Lung microvascular endothelial cell (primary cell): ENCODE measurements around the gene ACER1. TPM values are rescaled to one million over a fixed set of nuclear protein-coding genes. Genes with fewer than 3 reads are reported as not detected.
"Not testable (repeated sequence)": the region's sequence is repeated elsewhere in the genome, so short reads cannot be mapped to it uniquely, and the experiment has no call there.

ENCODE experiments used
- DNase-seq, 2 donors: peaks; one replicate each; pipeline versions ENCODE4 v3.0.0 to v3.0.0-alpha.2; 2010; ENCODE audit warnings: low read depth in 2 of 2
- total RNA-seq: library from RNA; depleted of rRNA; stranded (reverse); fragments of >200 nt; gene quantifications from 2 replicates; pipeline ENCODE4 v1.2.1, GENCODE V29; 2014

ACER1 gene
- total RNA-seq: not detected in 2 replicates

GRCh38 chr19:6333439-6333838 is at the start of gene ACER1:
Gene ACER1, minus strand, starts transcription at chr19:6333612. Its CDS starts 61 bp downstream, at chr19:6333551.
- DNase-seq: no peak

- no peak for DNase-seq
Observed at GRCh38 chr19:6383188-6383587, 49.8 kb upstream of the ACER1 start.

GRCh38 chr19:6381030-6381750 is 47.8 kb upstream of the ACER1 start:
- no peak for DNase-seq

- DNase-seq: no peak
Observed at GRCh38 chr19:6379744-6380143, 46.3 kb upstream of the ACER1 start.

- DNase-seq: no peak
Observed at GRCh38 chr19:6378486-6378885, 45.1 kb upstream of the ACER1 start.

- no peak for DNase-seq
Observed at GRCh38 chr19:6378041-6378440, 44.6 kb upstream of the ACER1 start.

- no peak for DNase-seq
Observed at GRCh38 chr19:6376512-6377190, 43.2 kb upstream of the ACER1 start.

GRCh38 chr19:6375411-6376010 is 42.1 kb upstream of the ACER1 start, which contains the start of gene PSPN:
Gene PSPN, minus strand, starts transcription at chr19:6375933. Its CDS starts 84 bp downstream, at chr19:6375849.
- DNase-seq: no peak

GRCh38 chr19:6374711-6375410 is 41.4 kb upstream of the ACER1 start:
- no peak for DNase-seq

- no peak for DNase-seq
Observed at GRCh38 chr19:6374161-6374709, 40.8 kb upstream of the ACER1 start.

GRCh38 chr19:6373813-6374108 is 40.3 kb upstream of the ACER1 start:
- no peak for DNase-seq

- DNase-seq: peak; percentile 99
Observed at GRCh38 chr19:6373096-6373812, 39.8 kb upstream of the ACER1 start.

GRCh38 chr19:6372594-6373095 is 39.2 kb upstream of the ACER1 start, which contains the start of gene ALKBH7:
Gene ALKBH7, plus strand, starts transcription at chr19:6372794. Its CDS starts 27 bp downstream, at chr19:6372821.
- peak; percentile 100 for DNase-seq

GRCh38 chr19:6364353-6364752 is 30.9 kb upstream of the ACER1 start:
- no peak for DNase-seq

- no peak for DNase-seq
Observed at GRCh38 chr19:6362351-6362801, 29.0 kb upstream of the ACER1 start.

GRCh38 chr19:6362027-6362350 is 28.6 kb upstream of the ACER1 start:
- DNase-seq: peak in 1 of 2 donors; percentile 16

- DNase-seq: not testable (repeated sequence)
Observed at GRCh38 chr19:6360857-6361216, 27.4 kb upstream of the ACER1 start.

GRCh38 chr19:6360445-6360844 is 27.0 kb upstream of the ACER1 start:
- DNase-seq: not testable (repeated sequence)

- DNase-seq: no peak
Observed at GRCh38 chr19:6359568-6360341, 26.3 kb upstream of the ACER1 start.

GRCh38 chr19:6358003-6358402 is 24.6 kb upstream of the ACER1 start:
- no peak for DNase-seq
